ENCODE results near the gene CLPTM1L. TPM values are rescaled to one million over a fixed set of nuclear protein-coding genes. Genes with fewer than 3 reads are reported as not detected.

CLPTM1L gene
- total RNA-seq, 1 experiment from 2014 or later = 146 TPM

GRCh38 chr5:1358726-1359025 lies 13.8 kb upstream of the CLPTM1L start:
- intact Hi-C loops (cut with micrococcal nuclease; ENCODE audit: unreplicated experiment) = no loop called here
- H3K27ac ChIP-seq (ENCODE audit: low read depth, low read length, poor library complexity, severe bottlenecking) = no peak overlapping the region
- no peaks in the 10 kb centered on the region for H3K4me1 ChIP-seq (ENCODE audit: insufficient read depth, low read length, poor library complexity, severe bottlenecking)
- BruUV-seq (replicated peaks) = no TSS peak
- no peaks in the 10 kb centered on the region for H3K9me3 ChIP-seq (ENCODE audit: low read depth, low read length, poor library complexity, severe bottlenecking)
- peaks cover 97% of the 10 kb centered on the region for H3K27me3 ChIP-seq (replicated peaks; ENCODE audit: insufficient read depth, low read depth, low read length, poor library complexity)
- TF ChIP-seq, protein P1, sequence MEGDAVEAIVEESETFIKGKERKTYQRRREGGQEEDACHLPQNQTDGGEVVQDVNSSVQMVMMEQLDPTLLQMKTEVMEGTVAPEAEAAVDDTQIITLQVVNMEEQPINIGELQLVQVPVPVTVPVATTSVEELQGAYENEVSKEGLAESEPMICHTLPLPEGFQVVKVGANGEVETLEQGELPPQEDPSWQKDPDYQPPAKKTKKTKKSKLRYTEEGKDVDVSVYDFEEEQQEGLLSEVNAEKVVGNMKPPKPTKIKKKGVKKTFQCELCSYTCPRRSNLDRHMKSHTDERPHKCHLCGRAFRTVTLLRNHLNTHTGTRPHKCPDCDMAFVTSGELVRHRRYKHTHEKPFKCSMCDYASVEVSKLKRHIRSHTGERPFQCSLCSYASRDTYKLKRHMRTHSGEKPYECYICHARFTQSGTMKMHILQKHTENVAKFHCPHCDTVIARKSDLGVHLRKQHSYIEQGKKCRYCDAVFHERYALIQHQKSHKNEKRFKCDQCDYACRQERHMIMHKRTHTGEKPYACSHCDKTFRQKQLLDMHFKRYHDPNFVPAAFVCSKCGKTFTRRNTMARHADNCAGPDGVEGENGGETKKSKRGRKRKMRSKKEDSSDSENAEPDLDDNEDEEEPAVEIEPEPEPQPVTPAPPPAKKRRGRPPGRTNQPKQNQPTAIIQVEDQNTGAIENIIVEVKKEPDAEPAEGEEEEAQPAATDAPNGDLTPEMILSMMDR (conservative IDR thresholded peaks at IDR 0.05; ENCODE audit: low read depth, low read length) = no peak
- TF ChIP-seq EZH2 (IDR thresholded peaks at IDR 0.05; ENCODE audit: borderline replicate concordance, low read depth, low read length, poor library complexity, severe bottlenecking) = no peak
- POLR2A ChIA-PET (ENCODE audit: low non-redundant PET) = no interaction called here
- CTCF ChIA-PET = no interaction called here
- DNase-seq (ENCODE audit: low spot score) = no peak
- no peaks in the 10 kb centered on the region for H3K36me3 ChIP-seq (ENCODE audit: insufficient read depth, low read length, poor library complexity, severe bottlenecking)
- H3K4me3 ChIP-seq (ENCODE audit: low read depth, low read length, poor library complexity, severe bottlenecking) = no peak overlapping the region

GRCh38 chr5:1357946-1358725 lies 13.2 kb upstream of the CLPTM1L start:
- Histone ChIP-seq H3K27ac (ENCODE audit: low read depth, low read length, poor library complexity, severe bottlenecking) (no peak overlapping the region), H3K9me3 (ENCODE audit: low read depth, low read length, poor library complexity, severe bottlenecking) (no peaks in the 10 kb centered on the region), H3K4me1 (ENCODE audit: insufficient read depth, low read length, poor library complexity, severe bottlenecking) (no peaks in the 10 kb centered on the region), H3K36me3 (ENCODE audit: insufficient read depth, low read length, poor library complexity, severe bottlenecking) (no peaks in the 10 kb centered on the region), H3K27me3 (replicated peaks; ENCODE audit: insufficient read depth, low read depth, low read length, poor library complexity) (peaks cover 97% of the 10 kb centered on the region), H3K4me3 (ENCODE audit: low read depth, low read length, poor library complexity, severe bottlenecking) (no peak overlapping the region)
- POLR2A ChIA-PET (ENCODE audit: low non-redundant PET) = no interaction called here
- no peak for TF ChIP-seq EZH2 (IDR thresholded peaks at IDR 0.05; ENCODE audit: borderline replicate concordance, low read depth, low read length, poor library complexity, severe bottlenecking)
- TF ChIP-seq, protein P1 (conservative IDR thresholded peaks at IDR 0.05; ENCODE audit: low read depth, low read length) = no peak
- CTCF ChIA-PET = no interaction called here
- DNase-seq (ENCODE audit: low spot score) = no peak
- BruUV-seq (replicated peaks) = no TSS peak
- intact Hi-C loops (cut with micrococcal nuclease; ENCODE audit: unreplicated experiment) = no loop called here

DNA sequence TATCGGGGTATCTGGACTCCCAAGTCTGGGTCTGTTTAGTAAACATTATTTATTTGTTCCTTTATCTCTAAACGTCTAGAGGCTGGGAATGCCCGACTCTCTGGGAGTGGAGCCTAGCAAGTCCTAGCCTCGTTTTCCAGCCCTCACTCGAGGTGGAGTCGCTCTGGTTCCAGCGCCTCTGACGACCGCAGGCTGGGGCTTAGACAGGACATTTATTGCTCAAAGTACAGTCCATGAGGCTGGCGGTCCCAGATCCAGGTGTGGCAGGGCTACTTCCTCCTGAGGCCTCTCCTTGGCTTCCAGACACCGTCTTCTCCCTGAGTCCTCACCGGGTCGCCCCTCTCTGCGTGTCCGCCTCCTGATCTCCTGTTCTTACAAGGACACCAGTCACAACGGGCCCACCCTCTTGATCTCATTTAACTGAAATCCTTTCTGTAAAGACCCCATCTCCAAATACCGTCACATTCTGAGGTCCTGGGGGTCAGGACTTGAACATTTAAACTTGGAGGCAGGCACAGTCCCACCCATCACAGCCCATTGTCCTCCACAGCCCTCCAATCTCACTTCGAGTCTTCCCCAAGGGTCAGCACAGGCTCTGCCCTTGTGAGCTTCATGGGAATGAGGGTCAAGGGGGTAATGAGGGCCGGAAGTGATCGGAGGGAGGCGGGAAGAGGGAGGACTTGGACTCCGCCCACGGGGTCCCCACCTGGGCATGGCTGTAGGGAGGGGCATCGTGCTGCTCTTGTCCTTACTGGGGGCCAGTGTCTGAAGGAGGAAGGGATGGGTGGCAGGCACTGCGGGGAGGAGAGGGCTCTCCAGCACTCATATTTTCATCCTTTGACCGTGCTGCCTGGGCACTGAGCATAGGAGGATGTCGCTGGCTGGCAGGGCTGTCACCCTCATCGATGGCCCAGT lies 12.2 kb upstream of the CLPTM1L start:
- peaks cover 98% of the 10 kb centered on the region for H3K27me3 ChIP-seq (replicated peaks; ENCODE audit: insufficient read depth, low read depth, low read length, poor library complexity)
- no peak for DNase-seq (ENCODE audit: low spot score)

More for the DNA sequence above, 12.2 kb upstream of the CLPTM1L start:
- H3K27ac ChIP-seq (ENCODE audit: low read depth, low read length, poor library complexity, severe bottlenecking) = no peak overlapping the region
- no peaks in the 10 kb centered on the region for H3K4me1 ChIP-seq (ENCODE audit: insufficient read depth, low read length, poor library complexity, severe bottlenecking)
- ChIA-PET CTCF (no interaction called here), POLR2A (ENCODE audit: low non-redundant PET) (no interaction called here)
- H3K4me3 ChIP-seq (ENCODE audit: low read depth, low read length, poor library complexity, severe bottlenecking) = no peak overlapping the region
- intact Hi-C loops (cut with micrococcal nuclease; ENCODE audit: unreplicated experiment) = no loop called here
- no peaks in the 10 kb centered on the region for H3K9me3 ChIP-seq (ENCODE audit: low read depth, low read length, poor library complexity, severe bottlenecking)
- BruUV-seq (replicated peaks) = no TSS peak
- TF ChIP-seq, protein P1 (conservative IDR thresholded peaks at IDR 0.05; ENCODE audit: low read depth, low read length) = no peak
- peak; percentile 56 for TF ChIP-seq EZH2 (IDR thresholded peaks at IDR 0.05; ENCODE audit: borderline replicate concordance, low read depth, low read length, poor library complexity, severe bottlenecking)
- no peaks in the 10 kb centered on the region for H3K36me3 ChIP-seq (ENCODE audit: insufficient read depth, low read length, poor library complexity, severe bottlenecking)

Data from A673 (cell line).